HG02571 (cell line): Measurements from ENCODE around the gene ZBTB47.

Source experiments
- ATAC-seq: cut with Tn5 transposase; IDR thresholded peaks from one replicate; pipeline ENCODE4 v1.9.1; 2021; ENCODE audit warnings: mild to moderate bottlenecking, moderate library complexity; ENCODE audit not compliant: unreplicated experiment

The ZBTB47 gene

DNA sequence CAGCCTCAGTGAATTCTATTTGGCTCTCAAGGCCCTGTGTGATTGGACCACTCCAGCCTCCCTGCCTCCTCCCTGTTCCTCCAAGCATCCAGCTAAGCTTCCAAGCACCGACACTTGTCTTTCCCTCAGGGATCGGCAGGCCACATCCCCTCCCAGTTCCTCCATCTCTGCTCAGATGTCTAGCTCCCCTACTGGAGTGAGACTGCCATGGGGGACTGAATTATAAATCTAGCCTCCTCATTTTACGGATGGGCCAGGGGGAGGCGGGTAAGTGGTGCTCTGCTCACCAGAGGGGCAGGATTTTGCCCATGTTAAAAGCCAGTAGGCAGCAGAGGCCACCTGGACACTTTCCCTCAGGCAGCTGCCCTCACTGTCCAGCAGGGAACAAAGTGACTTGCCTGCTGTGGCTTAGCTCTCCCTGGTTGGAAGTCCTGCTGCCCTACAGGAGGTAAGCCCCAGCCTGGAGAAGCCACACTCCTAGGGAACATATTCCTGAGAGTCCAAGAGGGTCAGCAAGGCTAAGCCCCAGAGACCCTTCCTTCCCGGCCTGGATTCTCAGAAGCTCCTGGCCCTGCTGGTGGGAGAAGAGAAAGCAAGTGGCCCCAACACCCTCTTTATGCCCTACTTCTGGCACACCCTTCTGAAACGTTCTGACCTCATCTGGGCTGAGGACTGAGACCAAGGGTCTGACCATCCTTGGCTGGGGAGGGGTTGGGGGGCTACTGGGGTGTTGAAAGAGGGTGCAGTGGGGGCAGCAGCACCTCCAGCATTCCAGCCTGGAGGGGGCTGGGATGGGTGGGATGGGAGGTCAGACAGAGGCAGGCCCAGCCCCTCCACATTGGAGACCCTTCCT is 58.2 kb downstream of the ZBTB47 start:
- ATAC-seq: no peak

DNA sequence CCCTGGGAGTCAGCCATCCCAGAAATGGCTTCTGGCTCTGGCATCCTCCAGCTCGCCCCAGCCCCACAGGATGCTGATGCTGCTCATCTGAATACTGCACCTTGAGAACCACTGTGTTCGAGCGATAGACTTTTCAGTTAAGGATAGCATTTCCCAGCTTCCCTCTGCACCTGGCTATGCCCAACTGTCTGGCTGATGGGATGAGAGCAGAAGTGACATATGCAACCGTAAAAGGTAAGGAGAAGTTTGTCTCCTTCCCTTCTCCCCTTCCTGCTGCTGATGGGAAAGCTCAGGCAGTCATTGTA is 58.8 kb downstream of the ZBTB47 start:
- no peak for ATAC-seq

DNA sequence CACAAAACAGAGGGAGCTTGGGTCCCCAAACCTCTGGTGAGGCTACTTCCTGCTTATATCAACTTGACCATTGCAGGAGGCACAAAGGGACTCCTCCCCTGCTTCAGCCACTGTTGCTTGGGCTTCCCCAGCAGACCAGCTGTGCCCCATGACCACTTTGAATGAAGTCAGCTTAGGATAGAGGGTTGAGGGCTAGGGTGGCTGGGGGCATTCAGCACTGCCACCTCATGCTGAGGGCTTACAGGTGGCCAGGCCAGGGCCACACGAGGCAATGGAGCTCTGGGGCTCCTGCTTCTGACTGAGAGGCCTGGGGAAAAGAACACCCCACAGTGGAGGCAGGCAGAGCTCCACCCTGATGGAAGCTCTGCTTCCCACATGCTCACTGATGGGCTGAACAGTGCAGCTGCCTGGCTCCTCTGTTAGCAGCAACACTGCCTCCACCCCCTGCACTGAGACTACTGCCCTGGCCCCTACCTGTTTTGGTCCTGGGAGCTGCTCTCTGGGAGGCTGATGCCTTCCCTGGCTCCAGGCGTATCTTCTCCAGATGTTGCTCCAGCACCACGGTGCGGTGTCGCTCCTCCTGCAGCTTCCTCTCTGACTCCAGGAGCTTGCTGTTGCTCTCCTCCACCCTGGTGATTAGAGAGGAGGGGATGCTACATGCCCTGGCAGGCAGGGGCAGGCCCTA is 59.3 kb downstream of the ZBTB47 start:
- no peak for ATAC-seq

DNA sequence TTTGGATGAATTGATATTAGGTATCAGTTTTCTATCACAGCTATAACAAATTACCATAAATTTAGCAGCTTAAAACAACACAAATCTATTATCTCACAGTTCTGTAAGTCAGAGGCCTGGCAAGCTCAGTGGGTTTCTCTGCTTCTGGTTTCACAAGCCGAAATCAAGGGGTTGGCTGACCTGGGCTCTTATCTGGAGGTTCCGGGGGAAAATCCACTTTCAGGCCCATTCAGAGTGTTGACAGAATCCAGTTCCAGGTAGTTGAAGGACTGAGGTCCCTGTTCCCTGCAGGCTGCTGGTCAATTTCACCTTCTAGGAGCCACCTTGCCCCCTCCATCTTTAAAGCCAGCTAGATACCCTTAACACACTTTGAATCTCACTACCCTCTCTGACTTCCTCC is 60.2 kb downstream of the ZBTB47 start:
- no peak for ATAC-seq

DNA sequence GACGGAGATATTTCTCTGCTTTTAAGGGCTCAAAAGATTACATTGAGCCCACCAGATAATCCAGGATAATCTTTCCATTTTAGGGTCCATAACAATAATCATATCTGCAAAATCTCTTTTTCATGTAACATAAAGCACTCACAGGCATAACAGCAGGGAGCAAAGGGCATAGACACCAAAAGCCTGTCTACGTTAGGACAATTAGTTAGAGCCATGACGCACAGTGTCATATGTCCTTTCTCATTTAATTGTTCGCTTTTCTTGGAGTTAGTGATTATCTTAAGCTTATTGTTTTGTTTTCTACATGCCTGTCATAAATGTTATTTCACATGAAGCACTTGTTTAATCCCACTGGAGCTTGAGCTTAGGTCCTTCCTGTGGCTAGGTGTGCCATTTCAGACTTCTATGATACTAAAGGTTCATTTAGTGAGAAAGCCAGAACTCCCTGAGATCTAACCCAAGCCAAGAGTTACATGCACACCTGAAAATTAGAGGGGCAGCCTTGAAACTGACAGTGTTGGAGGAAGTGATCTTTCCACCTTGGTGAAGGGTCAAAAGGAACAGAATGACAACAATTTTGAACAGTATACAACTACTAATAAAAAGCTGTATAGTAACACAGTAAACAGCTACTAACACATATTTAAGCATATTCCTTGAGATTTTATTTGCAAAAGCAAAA is 60.8 kb downstream of the ZBTB47 start:
- no peak for ATAC-seq
